Breast epithelium (tissue), 4 donors: ENCODE data around the gene ZNF529. TPM values are rescaled to one million over a fixed set of nuclear protein-coding genes. Genes with fewer than 3 reads are reported as not detected.

ENCODE experiments used
- DNase-seq, 2 donors: peaks; one replicate each; pipeline ENCODE4 v3.0.0-alpha.2; 2019; ENCODE audit warnings: low spot score in 2 of 2
- H3K27ac ChIP-seq, 2 donors: fragments of 200-600 bp; sonication (generic) in 1 of 2; one replicate each; pipeline ENCODE4 v1.5.1; 2016 to 2019; ENCODE audit warnings: mild to moderate bottlenecking in 1 of 2
- H3K27me3 ChIP-seq, 2 donors: fragments of 200-600 bp; sonication (generic) in 1 of 2; one replicate each; pipeline versions ENCODE4 v1.5.1 to v1.6.0; 2017 to 2019; ENCODE audit warnings: control low read depth in 1 of 2, mild to moderate bottlenecking in 1 of 2
- H3K36me3 ChIP-seq: fragments of 200-600 bp; one replicate; pipeline ENCODE4 v1.5.1; 2019
- H3K4me1 ChIP-seq, 2 donors: fragments of 200-600 bp; sonication (generic); one replicate each; pipeline ENCODE4 v1.5.1; 2016 to 2019; ENCODE audit warnings: control low read depth in 1 of 2
- H3K4me3 ChIP-seq, 3 donors: fragments of 200-600 bp; sonication (generic); 1 replicate in 2 of 3; 2 replicates in 1 of 3; pipeline ENCODE4 v1.5.1; 2016 to 2019; ENCODE audit warnings: mild to moderate bottlenecking in 3 of 3, moderate library complexity in 2 of 3
- H3K9me3 ChIP-seq, 2 donors: fragments of 200-600 bp; sonication (generic) in 1 of 2; one replicate each; pipeline ENCODE4 v1.5.1; 2016 to 2019; ENCODE audit warnings: control low read depth in 1 of 2
- CTCF ChIP-seq, 3 donors: fragments of 450-650 bp; IDR thresholded peaks; one replicate each; pipeline ENCODE4 v1.5.1; 2016 to 2017; ENCODE audit warnings: antibody characterized with exemption in 3 of 3, mild to moderate bottlenecking in 3 of 3, moderate library complexity in 3 of 3
- POLR2A ChIP-seq: fragments of 450-650 bp; IDR thresholded peaks from one replicate; pipeline ENCODE4 v1.6.1; 2016; ENCODE audit warnings: antibody characterized with exemption, mild to moderate bottlenecking, moderate library complexity
- POLR2AphosphoS5 ChIP-seq, 3 donors: sonication (generic); formaldehyde crosslinking; IDR thresholded peaks; one replicate each; pipeline ENCODE4 v1.6.1; 2017; ENCODE audit warnings: antibody characterized with exemption in 3 of 3
- intact Hi-C: fragments of 100-400 bp; cut with DNase I; formaldehyde crosslinking; loops from one replicate; pipeline ENCODE4 v1.15.1; 2023; ENCODE audit warnings: low total_unique reads
- total RNA-seq, 3 donors: library from RNA; depleted of rRNA; stranded (reverse); fragments of >200 nt; gene quantifications; one replicate each; pipeline ENCODE4 v1.1.0, GENCODE V29; 2016

The ZNF529 gene
- total RNA-seq, 3 donors from 2014 or later, result 8.2 to 20.3 (median 14.7) TPM

GRCh38 chr19:36501973-36502372, 71.1 kb downstream of the ZNF529 start:
- Histone ChIP-seq H3K4me1 (no peaks in the 10 kb centered on the region), H3K27ac (no peak overlapping the region), H3K4me3 (no peak overlapping the region), H3K27me3 (no peaks in the 10 kb centered on the region), H3K36me3 (no peaks in the 10 kb centered on the region), H3K9me3 (peaks cover 86 to 97% of the 10 kb centered on the region in 2 donors)
- TF ChIP-seq CTCF (IDR thresholded peaks at IDR 0.05), result no peak
- no peak for TF ChIP-seq POLR2A
- TF ChIP-seq POLR2AphosphoS5 (IDR thresholded peaks at IDR 0.05), result no peak
- no peak for DNase-seq
- intact Hi-C loops, result no loop called here

GRCh38 chr19:36497001-36497400, 76.1 kb downstream of the ZNF529 start:
- Histone ChIP-seq H3K27me3 (no peaks in the 10 kb centered on the region), H3K4me1 (no peaks in the 10 kb centered on the region), H3K4me3 (no peak overlapping the region), H3K9me3 (peaks cover 51 to 52% of the 10 kb centered on the region in 2 donors), H3K27ac (no peak overlapping the region), H3K36me3 (no peaks in the 10 kb centered on the region)
- no peak for DNase-seq
- TF ChIP-seq POLR2A (no peak), POLR2AphosphoS5 (IDR thresholded peaks at IDR 0.05) (no peak), CTCF (IDR thresholded peaks at IDR 0.05) (no peak)
- intact Hi-C loops, result no loop called here

Other genes starting within 250 kb of the ZNF529 start
- 10 to 100 TPM in 1 of 3 donors, 1 to 10 TPM in 2; 5.3 to 13.3 (median 8.5) TPM for gene ZFP14, start 194.1 kb downstream of the ZNF529 start, total RNA-seq
- 10 to 100 TPM in 1 of 3 donors, 1 to 10 TPM in 2; 3.4 to 13.6 (median 9.5) TPM for gene ZFP82, start 154.6 kb downstream of the ZNF529 start, total RNA-seq
- 10 to 100 TPM; 10.2 to 14.7 (median 11.4) TPM for gene ZNF566, start 83.7 kb downstream of the ZNF529 start, total RNA-seq
- 10 to 100 TPM in 2 of 3 donors, 1 to 10 TPM in 1; 9.1 to 35.6 (median 22.0) TPM for gene ZNF260, start 45.0 kb downstream of the ZNF529 start, total RNA-seq
- gene ZNF382, start 32.0 kb upstream of the ZNF529 start, total RNA-seq, result 10 to 100 TPM in 1 of 3 donors, 1 to 10 TPM in 2; 2.6 to 13.0 (median 6.6) TPM
- 10 to 100 TPM in 1 of 3 donors, 1 to 10 TPM in 2; 8.2 to 13.6 (median 9.0) TPM for gene ZNF461, start 93.5 kb upstream of the ZNF529 start, total RNA-seq
- 10 to 100 TPM in 2 of 3 donors, 1 to 10 TPM in 1; 3.8 to 20.6 (median 15.1) TPM for gene ZNF567, start 114.3 kb upstream of the ZNF529 start, total RNA-seq
- 1 to 10 TPM; 2.3 to 8.5 (median 2.4) TPM for gene ZNF850, start 199.5 kb upstream of the ZNF529 start, total RNA-seq